Chondrocyte (in vitro differentiated cells): Measurements from ENCODE around the gene PLXND1. TPM values are rescaled to one million over a fixed set of nuclear protein-coding genes. Genes with fewer than 3 reads are reported as not detected.

Source experiments
- DNase-seq: peaks from one replicate; pipeline ENCODE4 v3.0.0; 2021; ENCODE audit warnings: mixed read lengths, low spot score
- H3K27ac Mint-ChIP-seq: one replicate; pipeline ENCODE4 v1.8.0; 2021; ENCODE audit warnings: mild to moderate bottlenecking, moderate library complexity, mixed read lengths; ENCODE audit not compliant: unreplicated experiment
- H3K27me3 Mint-ChIP-seq: 2 replicates; pipeline ENCODE4 v1.8.0; 2021; ENCODE audit warnings: low read depth, mixed read lengths
- H3K36me3 Mint-ChIP-seq: 2 replicates; pipeline ENCODE4 v1.8.0; 2021; ENCODE audit warnings: low read depth, mixed read lengths
- H3K4me1 Mint-ChIP-seq: 2 replicates; pipeline ENCODE4 v1.8.0; 2021; ENCODE audit warnings: low read depth, mild to moderate bottlenecking, mixed read lengths
- H3K4me3 Mint-ChIP-seq: one replicate; pipeline ENCODE4 v1.8.0; 2021; ENCODE audit warnings: mild to moderate bottlenecking, moderate library complexity, mixed read lengths; ENCODE audit not compliant: unreplicated experiment
- H3K9me3 Mint-ChIP-seq: 2 replicates; pipeline ENCODE4 v1.8.0; 2021; ENCODE audit warnings: low read depth, mixed read lengths
- total RNA-seq: library from RNA; stranded (reverse); gene quantifications from 3 replicates; pipeline ENCODE4 v1.2.1, GENCODE V29; 2021
- TF ChIP-seq, protein P1 (sequence below): fragments of 200-600 bp; sonication (generic); IDR thresholded peaks from 2 replicates; pipeline ENCODE4 v1.5.0; 2021; ENCODE audit warnings: antibody characterized with exemption, mild to moderate bottlenecking, moderate library complexity

PLXND1 gene
- total RNA-seq, 1 donor from 2014 or later = 267 TPM

DNA sequence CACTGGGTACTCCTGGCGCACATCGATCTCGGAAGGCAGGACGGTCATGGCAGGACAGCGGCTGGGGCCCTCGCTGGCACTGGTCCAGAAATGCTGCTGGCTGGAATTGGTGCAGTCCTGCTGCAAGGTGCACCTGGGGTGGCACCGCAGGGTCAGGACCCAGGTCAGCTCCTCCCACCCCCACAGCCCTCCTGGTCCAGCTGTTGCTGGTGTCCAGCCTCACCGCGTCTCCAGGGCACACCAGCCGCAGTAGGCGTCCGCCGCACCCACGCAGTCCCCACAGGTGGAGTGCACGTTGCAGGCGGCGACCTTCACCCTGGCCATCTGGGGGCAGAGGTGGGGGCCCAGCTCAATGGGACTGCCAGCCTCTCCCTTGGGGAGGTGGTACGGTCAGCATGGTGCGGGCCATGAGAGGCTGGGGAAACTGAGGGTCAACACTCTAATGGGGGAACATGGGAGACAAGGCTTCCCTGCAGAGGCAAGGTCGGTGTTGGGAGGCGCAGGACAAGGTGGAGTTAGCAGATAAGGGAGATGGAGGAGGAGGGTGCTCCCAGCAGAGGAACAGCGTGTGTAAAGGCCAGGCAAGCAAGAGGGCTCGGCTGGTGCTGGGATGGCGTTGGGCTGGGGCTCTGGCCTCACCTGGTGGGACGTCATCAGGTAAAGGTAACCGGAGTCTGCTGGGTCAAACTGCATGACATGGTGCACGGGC is 20.4 kb downstream of the PLXND1 start:
- Mint-ChIP-seq H3K4me3 (no peak overlapping the region), H3K9me3 (no peaks in the 10 kb centered on the region), H3K4me1 (peaks cover 29% of the 10 kb centered on the region), H3K27ac (no peak overlapping the region), H3K36me3 (peaks cover 15% of the 10 kb centered on the region), H3K27me3 (no peaks in the 10 kb centered on the region)
- TF ChIP-seq, protein P1, sequence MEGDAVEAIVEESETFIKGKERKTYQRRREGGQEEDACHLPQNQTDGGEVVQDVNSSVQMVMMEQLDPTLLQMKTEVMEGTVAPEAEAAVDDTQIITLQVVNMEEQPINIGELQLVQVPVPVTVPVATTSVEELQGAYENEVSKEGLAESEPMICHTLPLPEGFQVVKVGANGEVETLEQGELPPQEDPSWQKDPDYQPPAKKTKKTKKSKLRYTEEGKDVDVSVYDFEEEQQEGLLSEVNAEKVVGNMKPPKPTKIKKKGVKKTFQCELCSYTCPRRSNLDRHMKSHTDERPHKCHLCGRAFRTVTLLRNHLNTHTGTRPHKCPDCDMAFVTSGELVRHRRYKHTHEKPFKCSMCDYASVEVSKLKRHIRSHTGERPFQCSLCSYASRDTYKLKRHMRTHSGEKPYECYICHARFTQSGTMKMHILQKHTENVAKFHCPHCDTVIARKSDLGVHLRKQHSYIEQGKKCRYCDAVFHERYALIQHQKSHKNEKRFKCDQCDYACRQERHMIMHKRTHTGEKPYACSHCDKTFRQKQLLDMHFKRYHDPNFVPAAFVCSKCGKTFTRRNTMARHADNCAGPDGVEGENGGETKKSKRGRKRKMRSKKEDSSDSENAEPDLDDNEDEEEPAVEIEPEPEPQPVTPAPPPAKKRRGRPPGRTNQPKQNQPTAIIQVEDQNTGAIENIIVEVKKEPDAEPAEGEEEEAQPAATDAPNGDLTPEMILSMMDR = no peak
- no peak for DNase-seq

DNA sequence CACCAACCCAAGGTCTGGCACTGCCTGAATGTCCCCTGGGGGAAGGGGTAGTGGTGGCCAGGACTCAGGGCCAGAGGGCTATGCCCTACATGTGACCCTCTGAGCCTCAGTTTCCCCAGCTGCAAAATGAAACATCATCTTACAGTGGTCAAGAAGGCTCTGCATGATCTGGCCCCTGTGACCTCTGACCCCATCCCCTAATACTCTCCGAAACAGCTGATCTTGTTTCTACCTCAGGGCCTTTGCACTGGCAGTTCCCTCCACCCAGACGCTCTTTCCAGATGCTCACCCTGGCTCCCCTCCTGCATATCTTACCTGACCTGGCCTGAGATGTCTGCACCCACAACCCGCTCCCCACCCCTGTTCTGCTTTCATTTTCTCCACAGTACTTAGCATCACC is 21.8 kb downstream of the PLXND1 start:
- H3K4me1 Mint-ChIP-seq = peaks cover 18% of the 10 kb centered on the region
- H3K27me3 Mint-ChIP-seq = no peaks in the 10 kb centered on the region
- no peaks in the 10 kb centered on the region for H3K9me3 Mint-ChIP-seq
- peaks cover 20% of the 10 kb centered on the region for H3K36me3 Mint-ChIP-seq
- H3K27ac Mint-ChIP-seq = peak overlapping the region; percentile 13
- TF ChIP-seq, protein P1 = no peak
- H3K4me3 Mint-ChIP-seq = no peak overlapping the region
- no peak for DNase-seq

DNA sequence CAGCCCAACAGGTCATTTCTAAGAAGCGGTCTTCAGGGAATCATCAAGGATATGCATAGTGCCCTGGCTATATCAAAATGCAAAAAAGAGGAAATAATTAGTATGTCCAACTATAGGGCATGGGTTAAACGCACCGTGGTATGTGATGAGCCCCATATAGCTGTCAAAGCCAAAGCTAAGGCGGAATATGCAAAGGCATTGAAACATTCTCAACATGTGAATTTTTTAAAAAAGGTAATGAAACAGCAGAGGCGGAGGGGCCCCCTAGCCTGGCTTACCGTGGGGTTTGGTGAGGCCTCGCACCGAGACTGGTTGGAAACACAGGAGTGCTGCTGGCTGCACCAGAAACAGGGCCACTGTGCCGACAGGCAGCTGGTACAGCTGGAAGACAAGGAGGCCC is 23.2 kb downstream of the PLXND1 start:
- Mint-ChIP-seq H3K9me3 (no peaks in the 10 kb centered on the region), H3K4me1 (peaks cover 15% of the 10 kb centered on the region), H3K27me3 (no peaks in the 10 kb centered on the region), H3K4me3 (no peak overlapping the region), H3K36me3 (peaks cover 23% of the 10 kb centered on the region), H3K27ac (no peak overlapping the region)
- no peak for DNase-seq
- TF ChIP-seq, protein P1 = no peak

DNA sequence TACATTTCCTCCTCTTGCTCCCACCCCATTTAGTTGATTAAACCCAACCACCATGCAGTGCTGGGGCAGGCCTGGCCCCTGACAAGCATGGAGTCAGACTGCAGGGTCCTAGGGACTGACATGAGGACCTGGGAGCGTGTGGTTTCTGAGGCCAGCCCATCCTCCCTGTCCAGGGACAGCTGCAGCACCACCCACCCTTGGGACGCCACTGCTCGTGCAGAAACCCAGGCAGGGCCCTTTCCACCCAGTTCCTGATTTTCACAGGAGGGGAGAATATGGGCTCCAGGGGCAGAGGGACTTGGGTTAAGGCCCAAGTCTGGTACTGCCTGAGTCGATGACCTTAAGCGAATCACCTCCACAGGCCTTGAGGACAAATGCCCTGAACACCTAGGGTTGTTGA is 23.7 kb downstream of the PLXND1 start:
- H3K27ac Mint-ChIP-seq = no peak overlapping the region
- DNase-seq = no peak
- H3K36me3 Mint-ChIP-seq = peaks cover 22% of the 10 kb centered on the region
- H3K27me3 Mint-ChIP-seq = no peaks in the 10 kb centered on the region
- TF ChIP-seq, protein P1 = no peak
- H3K4me3 Mint-ChIP-seq = no peak overlapping the region
- no peaks in the 10 kb centered on the region for H3K9me3 Mint-ChIP-seq
- peaks cover 13% of the 10 kb centered on the region for H3K4me1 Mint-ChIP-seq

DNA sequence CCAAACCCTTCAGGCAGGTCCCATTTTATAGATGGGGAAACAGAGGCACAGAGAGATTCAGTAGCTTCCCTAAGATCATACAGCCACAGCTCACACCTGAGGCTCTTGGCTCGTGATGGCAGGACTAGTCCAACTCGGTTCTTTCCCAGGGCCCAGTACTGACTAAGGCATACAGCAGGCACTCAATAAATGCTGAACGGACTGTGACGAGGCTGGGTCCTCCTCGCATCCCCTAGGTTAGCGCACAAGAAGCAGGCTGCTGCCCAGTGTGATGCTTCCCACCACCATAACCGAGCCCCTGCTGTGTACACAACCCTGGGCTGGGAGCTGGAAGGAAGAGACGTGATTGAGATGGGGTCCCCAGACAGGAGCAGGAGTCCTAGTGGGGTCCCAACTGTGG is 24.9 kb downstream of the PLXND1 start:
- TF ChIP-seq, protein P1 = no peak
- no peak overlapping the region for H3K27ac Mint-ChIP-seq
- DNase-seq = no peak
- no peak overlapping the region for H3K4me3 Mint-ChIP-seq
- H3K36me3 Mint-ChIP-seq = peaks cover 18% of the 10 kb centered on the region
- no peaks in the 10 kb centered on the region for H3K9me3 Mint-ChIP-seq
- H3K27me3 Mint-ChIP-seq = no peaks in the 10 kb centered on the region
- peaks cover 3% of the 10 kb centered on the region for H3K4me1 Mint-ChIP-seq
